ENCODE data around the gene PRRT4. TPM values are rescaled to one million over a fixed set of nuclear protein-coding genes. Genes with fewer than 3 reads are reported as not detected.

PRRT4 gene
- total and polyA plus RNA-seq, 2 of the 4 experiments (the other 2 are of a cell fraction), result not detected

DNA sequence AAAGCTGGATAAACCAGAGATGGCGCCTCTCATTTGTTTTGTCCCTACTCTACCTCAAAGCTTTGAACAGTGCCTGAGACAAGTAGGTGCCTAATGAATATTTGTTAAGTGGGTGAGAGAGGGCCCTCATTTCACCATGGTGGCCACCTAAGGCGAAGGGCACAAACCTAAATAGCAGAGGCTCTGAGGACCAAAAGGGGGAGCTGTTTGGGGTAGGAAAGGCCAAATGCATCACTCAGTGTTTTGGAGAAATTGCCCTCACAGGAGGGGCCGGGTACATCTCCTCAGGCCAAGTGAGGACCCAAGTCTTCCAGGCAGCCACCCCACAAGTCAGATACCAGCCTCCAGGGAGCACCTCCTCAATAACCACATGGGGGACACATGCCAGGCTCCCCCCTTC is 34.3 kb upstream of the PRRT4 start:
- Histone ChIP-seq H3K56ac (ENCODE audit: extremely low read depth, insufficient read depth, low read length) (no peak overlapping the region), H3K14ac (replicated peaks; ENCODE audit: low read depth, low read length) (no peak overlapping the region), H2BK5ac (ENCODE audit: low read depth, low read length, poor library complexity, severe bottlenecking) (no peak overlapping the region), H3K9ac (ENCODE audit: low read depth, low read length) (no peak overlapping the region), H4K20me1 (ENCODE audit: insufficient read depth, low read length) (peaks cover 15% of the 10 kb centered on the region; the same call in 1 of the 2 replicates), H2AFZ (replicated peaks; ENCODE audit: low read length, poor library complexity) (no peak overlapping the region), H3K4ac (ENCODE audit: low read depth, low read length) (no peak overlapping the region), H4K8ac (ENCODE audit: low read depth in 2 of 2, low read length in 2 of 2) (no peak overlapping the region), H2BK15ac (ENCODE audit: low read depth, low read length) (no peak overlapping the region), H3K9me1 (ENCODE audit: insufficient read depth, low read length) (no peaks in the 10 kb centered on the region), H2AK9ac (replicated peaks; ENCODE audit: low read depth, low read length, poor library complexity) (no peak overlapping the region), H2BK120ac (ENCODE audit: low read depth, low read length) (no peak overlapping the region), H3K27ac (ENCODE audit: insufficient read depth, low read length) (no peak overlapping the region), H3K36me3 (ENCODE audit: control insufficient read depth, insufficient read depth, low read length) (peaks cover 62% of the 10 kb centered on the region), H3K23ac (ENCODE audit: low read depth, low read length) (no peak overlapping the region), H3K4me2 (ENCODE audit: low read depth, low read length) (no peak overlapping the region), H3K27me3 (ENCODE audit: control insufficient read depth, insufficient read depth, low read length) (no peaks in the 10 kb centered on the region), H3K79me1 (ENCODE audit: low read depth in 1 of 2, low read length in 2 of 2) (0 out of 4 replicates have a peak, but pooled peaks cover 0 to 2% of the 10 kb centered on the region in 2 experiments), H4K5ac (ENCODE audit: low read depth, low read length) (no peak overlapping the region), H4K91ac (ENCODE audit: insufficient read depth, low read depth, low read length) (no peak overlapping the region), H3K4me3 (ENCODE audit: insufficient read depth, low read depth, low read length) (no peak overlapping the region), H2BK20ac (ENCODE audit: low read depth, low read length) (no peak overlapping the region), H3K9me3 (ENCODE audit: control insufficient read depth, insufficient read depth, low read length) (no peaks in the 10 kb centered on the region), H3K18ac (ENCODE audit: low read depth, low read length) (no peak overlapping the region), H3K4me1 (ENCODE audit: control insufficient read depth, insufficient read depth, low read length) (no peaks in the 10 kb centered on the region), H2AK5ac (ENCODE audit: low read depth, low read length) (no peak overlapping the region)
- dilution Hi-C loops (cut with HindIII; ENCODE audit: low sequenced_read_pairs, unreplicated experiment), result no loop called here
- in situ Hi-C loops (cut with MboI; ENCODE audit: low sequenced_read_pairs), result no loop called here
- intact Hi-C loops (cut with micrococcal nuclease), result no loop called here
- TF ChIP-seq, protein P1, sequence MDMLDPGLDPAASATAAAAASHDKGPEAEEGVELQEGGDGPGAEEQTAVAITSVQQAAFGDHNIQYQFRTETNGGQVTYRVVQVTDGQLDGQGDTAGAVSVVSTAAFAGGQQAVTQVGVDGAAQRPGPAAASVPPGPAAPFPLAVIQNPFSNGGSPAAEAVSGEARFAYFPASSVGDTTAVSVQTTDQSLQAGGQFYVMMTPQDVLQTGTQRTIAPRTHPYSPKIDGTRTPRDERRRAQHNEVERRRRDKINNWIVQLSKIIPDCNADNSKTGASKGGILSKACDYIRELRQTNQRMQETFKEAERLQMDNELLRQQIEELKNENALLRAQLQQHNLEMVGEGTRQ (IDR thresholded peaks at IDR 0.05; ENCODE audit: low read depth, low read length), result no peak
- no peak for TF ChIP-seq MAFK (IDR thresholded peaks at IDR 0.05; ENCODE audit: low read depth, low read length)
- TF ChIP-seq CHD1 (IDR thresholded peaks at IDR 0.05; ENCODE audit: low read depth, low read length), result no peak
- TF ChIP-seq SMC3 (IDR thresholded peaks at IDR 0.05; ENCODE audit: low read depth, low read length), result no peak
- TF ChIP-seq, protein P2, sequence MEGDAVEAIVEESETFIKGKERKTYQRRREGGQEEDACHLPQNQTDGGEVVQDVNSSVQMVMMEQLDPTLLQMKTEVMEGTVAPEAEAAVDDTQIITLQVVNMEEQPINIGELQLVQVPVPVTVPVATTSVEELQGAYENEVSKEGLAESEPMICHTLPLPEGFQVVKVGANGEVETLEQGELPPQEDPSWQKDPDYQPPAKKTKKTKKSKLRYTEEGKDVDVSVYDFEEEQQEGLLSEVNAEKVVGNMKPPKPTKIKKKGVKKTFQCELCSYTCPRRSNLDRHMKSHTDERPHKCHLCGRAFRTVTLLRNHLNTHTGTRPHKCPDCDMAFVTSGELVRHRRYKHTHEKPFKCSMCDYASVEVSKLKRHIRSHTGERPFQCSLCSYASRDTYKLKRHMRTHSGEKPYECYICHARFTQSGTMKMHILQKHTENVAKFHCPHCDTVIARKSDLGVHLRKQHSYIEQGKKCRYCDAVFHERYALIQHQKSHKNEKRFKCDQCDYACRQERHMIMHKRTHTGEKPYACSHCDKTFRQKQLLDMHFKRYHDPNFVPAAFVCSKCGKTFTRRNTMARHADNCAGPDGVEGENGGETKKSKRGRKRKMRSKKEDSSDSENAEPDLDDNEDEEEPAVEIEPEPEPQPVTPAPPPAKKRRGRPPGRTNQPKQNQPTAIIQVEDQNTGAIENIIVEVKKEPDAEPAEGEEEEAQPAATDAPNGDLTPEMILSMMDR (conservative IDR thresholded peaks at IDR 0.05; ENCODE audit: low read depth, low read length), result no peak
- TF ChIP-seq, protein P3, sequence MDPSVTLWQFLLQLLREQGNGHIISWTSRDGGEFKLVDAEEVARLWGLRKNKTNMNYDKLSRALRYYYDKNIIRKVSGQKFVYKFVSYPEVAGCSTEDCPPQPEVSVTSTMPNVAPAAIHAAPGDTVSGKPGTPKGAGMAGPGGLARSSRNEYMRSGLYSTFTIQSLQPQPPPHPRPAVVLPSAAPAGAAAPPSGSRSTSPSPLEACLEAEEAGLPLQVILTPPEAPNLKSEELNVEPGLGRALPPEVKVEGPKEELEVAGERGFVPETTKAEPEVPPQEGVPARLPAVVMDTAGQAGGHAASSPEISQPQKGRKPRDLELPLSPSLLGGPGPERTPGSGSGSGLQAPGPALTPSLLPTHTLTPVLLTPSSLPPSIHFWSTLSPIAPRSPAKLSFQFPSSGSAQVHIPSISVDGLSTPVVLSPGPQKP (IDR thresholded peaks at IDR 0.05; ENCODE audit: borderline replicate concordance, low read depth, low read length), result no peak
- no peak for TF ChIP-seq NFE2L2 (IDR thresholded peaks at IDR 0.05; ENCODE audit: low read depth, low read length)
- no peak for TF ChIP-seq BHLHE40 (IDR thresholded peaks at IDR 0.05; ENCODE audit: low read depth, low read length)
- TF ChIP-seq RCOR1 (IDR thresholded peaks at IDR 0.05; ENCODE audit: insufficient replicate concordance, low read length), result no peak
- TF ChIP-seq MAZ (IDR thresholded peaks at IDR 0.05; ENCODE audit: borderline replicate concordance, low read depth, low read length), result no peak
- no peak for TF ChIP-seq POLR2A (IDR thresholded peaks at IDR 0.05; ENCODE audit: low read depth, low read length)
- no peak for TF ChIP-seq FOS (IDR thresholded peaks at IDR 0.05; ENCODE audit: low read depth, low read length)
- TF ChIP-seq RAD21 (IDR thresholded peaks at IDR 0.05; ENCODE audit: low read length), result no peak
- TF ChIP-seq CEBPB (IDR thresholded peaks at IDR 0.05; ENCODE audit: low read depth, low read length), result no peak
- no peak for TF ChIP-seq RFX5 (IDR thresholded peaks at IDR 0.05; ENCODE audit: low read depth, low read length)
- no peak for TF ChIP-seq MXI1 (IDR thresholded peaks at IDR 0.05; ENCODE audit: borderline replicate concordance, low read depth, low read length)
- BruUV-seq (replicated peaks), result no TSS peak
- ATAC-seq (ENCODE audit: low read depth) (no peak), DNase-seq (no peak)
- CTCF ChIA-PET, result interaction anchor here (0.6 kb wide), 1 partner anchor 27 kb away, joined by 3 read pairs; no protein-coding TSS in a partner anchor
- POLR2A ChIA-PET (ENCODE audit: unreplicated experiment), result no interaction called here
- no CpG with 5 or more reads among the region's 3 CpGs for WGBS, 2 experiments (ENCODE audit: extremely low coverage in 2 of 2, insufficient read length in 1 of 2)

All from IMR-90 (cell line).